SK-N-SH (cell line): ENCODE results near the gene RHEBL1.

ENCODE experiments used
- CHD2 ChIP-seq: fragments of 150-350 bp; IDR thresholded peaks from 2 replicates; pipeline ENCODE4 v1.6.1; 2018; ENCODE audit warnings: low read length; ENCODE audit not compliant: partially characterized antibody
- CTCF ChIP-seq: fragments of 200-600 bp; sonication (generic); IDR thresholded peaks from 2 replicates; pipeline ENCODE4 v1.6.1; 2017; ENCODE audit warnings: antibody characterized with exemption, mild to moderate bottlenecking, moderate library complexity
- FOXJ3 ChIP-seq: sonication (generic); formaldehyde crosslinking; IDR thresholded peaks from 2 replicates; pipeline ENCODE4 v1.5.1; 2020; ENCODE audit warnings: mild to moderate bottlenecking, missing genetic modification reagents
- FOXM1 ChIP-seq: IDR thresholded peaks from 2 replicates; pipeline ENCODE4 v1.4.0; 2012; ENCODE audit warnings: low read depth, mild to moderate bottlenecking
- NRF1 ChIP-seq: IDR thresholded peaks from 2 replicates; pipeline ENCODE4 v1.6.1; 2012; ENCODE audit warnings: low read depth, mild to moderate bottlenecking, low read length
- REST ChIP-seq: IDR thresholded peaks from 2 replicates; pipeline ENCODE4 v1.6.1; 2012; ENCODE audit warnings: mild to moderate bottlenecking, low read depth, low read length, moderate library complexity
- TCF12 ChIP-seq: IDR thresholded peaks from 2 replicates; pipeline ENCODE4 v1.4.0; 2012
- TEAD4 ChIP-seq: IDR thresholded peaks from 2 replicates; pipeline ENCODE4 v1.4.0; 2012; ENCODE audit warnings: mild to moderate bottlenecking, borderline replicate concordance; ENCODE audit not compliant: insufficient read depth

GRCh38 chr12:49079793-49080192, 10.0 kb upstream of the RHEBL1 start:
- TF ChIP-seq CTCF (no peak), FOXM1 (no peak), NRF1 (no peak), TEAD4 (no peak), TCF12 (no peak), FOXJ3 (no peak), CHD2 (no peak), REST (no peak)
